ENCODE results near the gene HSD17B2.
"Not testable (repeated sequence)": the region's sequence is repeated elsewhere in the genome, so short reads cannot be mapped to it uniquely, and the experiment has no call there.

The HSD17B2 gene

GRCh38 chr16:82082543-82083244 is 47.6 kb downstream of the HSD17B2 start:
- DNase-seq: peak; percentile 18

GRCh38 chr16:82083710-82084353 is 48.8 kb downstream of the HSD17B2 start:
- no peak for DNase-seq

- DNase-seq: no peak
Observed at GRCh38 chr16:82085011-82085779, 50.1 kb downstream of the HSD17B2 start.

GRCh38 chr16:82088483-82088882 is 53.4 kb downstream of the HSD17B2 start:
- DNase-seq: peak; percentile 23

GRCh38 chr16:82091241-82091640 is 56.2 kb downstream of the HSD17B2 start:
- DNase-seq: peak; percentile 66

- peak; percentile 19 for DNase-seq
Observed at GRCh38 chr16:82092711-82093110, 57.7 kb downstream of the HSD17B2 start.

- DNase-seq: no peak
Observed at GRCh38 chr16:82093666-82094300, 58.7 kb downstream of the HSD17B2 start.

GRCh38 chr16:82094942-82095540 is 60.0 kb downstream of the HSD17B2 start:
- no peak for DNase-seq

GRCh38 chr16:82096641-82097040 is 61.6 kb downstream of the HSD17B2 start:
- no peak for DNase-seq

GRCh38 chr16:82105107-82105506 is 70.1 kb downstream of the HSD17B2 start:
- DNase-seq: no peak

- no peak for DNase-seq
Observed at GRCh38 chr16:82108100-82108499, 73.0 kb downstream of the HSD17B2 start.

- DNase-seq: no peak
Observed at GRCh38 chr16:82108774-82109173, 73.7 kb downstream of the HSD17B2 start.

- not testable (repeated sequence) for DNase-seq
Observed at GRCh38 chr16:82109266-82109665, 74.2 kb downstream of the HSD17B2 start.

- DNase-seq: no peak
Observed at GRCh38 chr16:82111944-82112343, 76.9 kb downstream of the HSD17B2 start.

- DNase-seq: no peak
Observed at GRCh38 chr16:82113741-82114140, 78.7 kb downstream of the HSD17B2 start.

GRCh38 chr16:82116535-82116934 is 81.5 kb downstream of the HSD17B2 start:
- DNase-seq: no peak

- DNase-seq: no peak
Observed at GRCh38 chr16:82118749-82119148, 83.7 kb downstream of the HSD17B2 start.

- DNase-seq: no peak
Observed at GRCh38 chr16:82119405-82119804, 84.4 kb downstream of the HSD17B2 start.

GRCh38 chr16:82124651-82125050 is 89.6 kb downstream of the HSD17B2 start:
- DNase-seq: no peak

- no peak for DNase-seq
Observed at GRCh38 chr16:82129881-82130280, 94.8 kb downstream of the HSD17B2 start.

- no peak for DNase-seq
Observed at GRCh38 chr16:82133798-82134197, 98.7 kb downstream of the HSD17B2 start.

GRCh38 chr16:82134846-82135245 is 99.8 kb downstream of the HSD17B2 start:
- DNase-seq: no peak

- no peak for DNase-seq
Observed at GRCh38 chr16:82135844-82136243, 100.8 kb downstream of the HSD17B2 start.
